HCT116 (cell line): ENCODE data around the gene GABRB3. TPM values are rescaled to one million over a fixed set of nuclear protein-coding genes. Genes with fewer than 3 reads are reported as not detected.

Experiments used
- ATAC-seq: fragments of 200-7000 bp; cut with Tn5 transposase; 2 replicates; pipeline ENCODE4 v1.9.1; 2020; ENCODE audit warnings: mild to moderate bottlenecking, moderate library complexity
- BruUV-seq: library from RNA; stranded (reverse); fragments of 400-500 nt; replicated peaks from 2 replicates; lab custom pipeline; 2021; lab: Mats Ljungman, UMichigan
- CTCF ChIA-PET: fragments of 300-600 bp; sonication (Branson Sonifier 250); formaldehyde crosslinking; loops from one replicate; lab custom pipeline; 2021; ENCODE audit warnings: antibody characterized with exemption; lab: Charles Lee
- POLR2A ChIA-PET: fragments of 300-600, 350-600 bp; sonication (Branson Sonifier 250); formaldehyde crosslinking; loops from one replicate; lab custom pipeline; 2021; ENCODE audit warnings: antibody characterized with exemption; lab: Charles Lee
- RAD21 ChIA-PET, 2 experiments: fragments of 300-600 bp; sonication (Branson Sonifier 250); formaldehyde crosslinking; loops; one replicate each; lab custom pipeline; 2023; ENCODE audit warnings: low total read pairs in 2 of 2; ENCODE audit not compliant: uncharacterized antibody in 2 of 2, unreplicated experiment in 2 of 2, low non-redundant PET in 1 of 2; lab: Charles Lee
- DNase-seq: peaks from one replicate; pipeline ENCODE4 v3.0.0-alpha.2; 2010; ENCODE audit warnings: low read depth, low spot score
- H2AFZ ChIP-seq: fragments of 200-600 bp; shearing (Covaris generic), sonication (generic); 2 replicates; pipeline ENCODE4 v1.6.1; 2017; ENCODE audit warnings: low read depth, mixed run types, mixed read lengths, antibody characterized with exemption, low read length; ENCODE audit not compliant: poor library complexity, severe bottlenecking
- H3K27ac ChIP-seq: 2 replicates; pipeline ENCODE4 v1.5.1; 2012; ENCODE audit warnings: low read depth, low read length
- H3K27me3 ChIP-seq: fragments of 200-600 bp; sonication (generic); 2 replicates; pipeline ENCODE4 v1.6.1; 2016; ENCODE audit warnings: mixed run types, low read length, mixed read lengths; ENCODE audit not compliant: insufficient read depth
- H3K36me3 ChIP-seq, 2 experiments: fragments of 200-500 bp in 1 of 2; fragments of 200-600 bp in 1 of 2; sonication (Bioruptor generic) in 1 of 2; sonication (generic) in 1 of 2; 2 replicates each; pipeline versions ENCODE4 v1.5.1 to v1.6.1; 2014 to 2016; ENCODE audit warnings: low read length in 2 of 2, inconsistent platforms in 1 of 2, mixed read lengths in 1 of 2, mixed run types in 1 of 2; ENCODE audit not compliant: insufficient read depth in 2 of 2, control insufficient read depth in 1 of 2
- H3K4me1 ChIP-seq, 2 experiments: fragments of 200-600 bp in 1 of 2; sonication (generic) in 1 of 2; 2 replicates each; pipeline versions ENCODE4 v1.5.1 to v1.6.1; 2012 to 2017; ENCODE audit warnings: low read length in 2 of 2, inconsistent platforms in 1 of 2, mild to moderate bottlenecking in 1 of 2, mixed read lengths in 1 of 2, mixed run types in 1 of 2, moderate library complexity in 1 of 2; ENCODE audit not compliant: insufficient read depth in 2 of 2, control insufficient read depth in 1 of 2
- H3K4me2 ChIP-seq: fragments of 200-600 bp; sonication (generic); 2 replicates; pipeline ENCODE4 v1.6.1; 2017; ENCODE audit warnings: mixed run types, low read length, mixed read lengths
- H3K4me3 ChIP-seq, 2 experiments: fragments of 200-600 bp in 1 of 2; sonication (generic) in 1 of 2; replicated peaks in 1 of 2; 2 replicates each; pipeline ENCODE4 v1.5.1; 2011 to 2016; ENCODE audit warnings: low read length in 2 of 2, control low read depth in 1 of 2, low read depth in 1 of 2, mild to moderate bottlenecking in 1 of 2, mixed read lengths in 1 of 2, mixed run types in 1 of 2
- H3K79me2 ChIP-seq: fragments of 200-600 bp; sonication (generic); 2 replicates; pipeline ENCODE4 v1.6.1; 2017; ENCODE audit warnings: mild to moderate bottlenecking, mixed run types, low read length, moderate library complexity, mixed read lengths; ENCODE audit not compliant: insufficient read depth
- H3K9ac ChIP-seq: fragments of 200-600 bp; sonication (generic); 2 replicates; pipeline ENCODE4 v1.6.1; 2016; ENCODE audit warnings: low read length, mixed read lengths
- H3K9me2 ChIP-seq: fragments of 200-600 bp; sonication (generic), shearing (Covaris generic); 2 replicates; pipeline ENCODE4 v1.6.1; 2017; ENCODE audit warnings: mixed run types, mild to moderate bottlenecking, moderate library complexity; ENCODE audit not compliant: insufficient read depth
- H3K9me3 ChIP-seq, 2 experiments: fragments of 200-500 bp in 1 of 2; fragments of 200-600 bp in 1 of 2; sonication (Bioruptor generic) in 1 of 2; sonication (generic) in 1 of 2; 2 replicates each; pipeline ENCODE4 v1.6.1; 2014 to 2017; ENCODE audit warnings: low read length in 2 of 2, mixed read lengths in 2 of 2, inconsistent platforms in 1 of 2, low read depth in 1 of 2, mild to moderate bottlenecking in 1 of 2, mixed run types in 1 of 2, moderate library complexity in 1 of 2; ENCODE audit not compliant: control insufficient read depth in 1 of 2, insufficient read depth in 1 of 2
- H4K20me1 ChIP-seq: fragments of 200-600 bp; sonication (generic), shearing (Covaris generic); 2 replicates; pipeline ENCODE4 v1.6.1; 2017; ENCODE audit warnings: mixed run types, mild to moderate bottlenecking, moderate library complexity; ENCODE audit not compliant: insufficient read depth
- ATF3 ChIP-seq: IDR thresholded peaks from 2 replicates; pipeline ENCODE4 v1.6.1; 2012
- CBX3 ChIP-seq: IDR thresholded peaks from 2 replicates; pipeline ENCODE4 v1.6.1; 2012; ENCODE audit warnings: low read depth
- CEBPB ChIP-seq: IDR thresholded peaks from 2 replicates; pipeline ENCODE4 v1.6.1; 2012; ENCODE audit warnings: low read depth
- EGR1 ChIP-seq: IDR thresholded peaks from 2 replicates; pipeline ENCODE4 v1.6.1; 2012; ENCODE audit warnings: low read depth
- ELF1 ChIP-seq: IDR thresholded peaks from 2 replicates; pipeline ENCODE4 v1.6.1; 2012; ENCODE audit warnings: low read depth, borderline replicate concordance
- EZH2 ChIP-seq: fragments of 200-600 bp; sonication (generic); IDR thresholded peaks from 2 replicates; pipeline ENCODE4 v1.6.1; 2017; ENCODE audit warnings: antibody characterized with exemption, mixed run types
- FOSL1 ChIP-seq: IDR thresholded peaks from 2 replicates; pipeline ENCODE4 v1.6.1; 2012; ENCODE audit warnings: low read depth
- MAX ChIP-seq: IDR thresholded peaks from 2 replicates; pipeline ENCODE4 v1.6.1; 2012
- POLR2A ChIP-seq: IDR thresholded peaks from 2 replicates; pipeline ENCODE4 v1.7.0; 2011; ENCODE audit warnings: borderline replicate concordance; ENCODE audit not compliant: insufficient read depth, insufficient read length; ENCODE audit errors: extremely low read depth
- RAD21 ChIP-seq: IDR thresholded peaks from 2 replicates; pipeline ENCODE4 v1.6.1; 2012; ENCODE audit warnings: low read depth, mild to moderate bottlenecking
- REST ChIP-seq: IDR thresholded peaks from 2 replicates; pipeline ENCODE4 v1.6.1; 2012; ENCODE audit warnings: low read depth
- SIN3A ChIP-seq: IDR thresholded peaks from 2 replicates; pipeline ENCODE4 v1.6.1; 2012; ENCODE audit warnings: low read depth
- YY1 ChIP-seq: IDR thresholded peaks from 2 replicates; pipeline ENCODE4 v1.6.1; 2011; ENCODE audit warnings: low read length, low read depth, moderate library complexity, mild to moderate bottlenecking; ENCODE audit not compliant: insufficient replicate concordance; ENCODE audit errors: extremely low read depth
- ZBTB33 ChIP-seq: IDR thresholded peaks from 2 replicates; pipeline ENCODE4 v1.6.1; 2011; ENCODE audit warnings: mild to moderate bottlenecking, low read length, moderate library complexity; ENCODE audit not compliant: insufficient replicate concordance; ENCODE audit errors: extremely low read depth
- ZFX ChIP-seq: fragments of 450-650 bp; IDR thresholded peaks from 2 replicates; pipeline ENCODE4 v1.6.1; 2017
- ZNF274 ChIP-seq: fragments of 200-500 bp; sonication (Bioruptor generic); IDR thresholded peaks from 2 replicates; pipeline ENCODE4 v1.6.1; 2014; ENCODE audit warnings: mild to moderate bottlenecking, low read depth, low read length, inconsistent platforms
- intact Hi-C: fragments of 100-400 bp; cut with micrococcal nuclease; formaldehyde crosslinking; loops from 2 replicates; pipeline ENCODE4 v1.10.0; 2022
- total RNA-seq: library from RNA; stranded (reverse); gene quantifications from one replicate; pipeline ENCODE4 v1.2.1, GENCODE V29; 2021; ENCODE audit not compliant: unreplicated experiment
- TF ChIP-seq, protein P1 (sequence below), 3 experiments: fragments of 200-600 bp in 1 of 3; sonication (generic) in 1 of 3; IDR thresholded peaks in 2 of 3; conservative IDR thresholded peaks in 1 of 3; 2 replicates each; pipeline ENCODE4 v1.5.1; 2012 to 2017; ENCODE audit warnings: low read depth in 2 of 3, low read length in 2 of 3, antibody characterized with exemption in 1 of 3, borderline replicate concordance in 1 of 3, control low read depth in 1 of 3, mild to moderate bottlenecking in 1 of 3, mixed read lengths in 1 of 3, mixed run types in 1 of 3, moderate library complexity in 1 of 3; ENCODE audit not compliant: insufficient read depth in 1 of 3

GABRB3 gene
- total RNA-seq, 1 experiment from 2014 or later, result 0.52 TPM

- TF ChIP-seq, protein P1, sequence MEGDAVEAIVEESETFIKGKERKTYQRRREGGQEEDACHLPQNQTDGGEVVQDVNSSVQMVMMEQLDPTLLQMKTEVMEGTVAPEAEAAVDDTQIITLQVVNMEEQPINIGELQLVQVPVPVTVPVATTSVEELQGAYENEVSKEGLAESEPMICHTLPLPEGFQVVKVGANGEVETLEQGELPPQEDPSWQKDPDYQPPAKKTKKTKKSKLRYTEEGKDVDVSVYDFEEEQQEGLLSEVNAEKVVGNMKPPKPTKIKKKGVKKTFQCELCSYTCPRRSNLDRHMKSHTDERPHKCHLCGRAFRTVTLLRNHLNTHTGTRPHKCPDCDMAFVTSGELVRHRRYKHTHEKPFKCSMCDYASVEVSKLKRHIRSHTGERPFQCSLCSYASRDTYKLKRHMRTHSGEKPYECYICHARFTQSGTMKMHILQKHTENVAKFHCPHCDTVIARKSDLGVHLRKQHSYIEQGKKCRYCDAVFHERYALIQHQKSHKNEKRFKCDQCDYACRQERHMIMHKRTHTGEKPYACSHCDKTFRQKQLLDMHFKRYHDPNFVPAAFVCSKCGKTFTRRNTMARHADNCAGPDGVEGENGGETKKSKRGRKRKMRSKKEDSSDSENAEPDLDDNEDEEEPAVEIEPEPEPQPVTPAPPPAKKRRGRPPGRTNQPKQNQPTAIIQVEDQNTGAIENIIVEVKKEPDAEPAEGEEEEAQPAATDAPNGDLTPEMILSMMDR (IDR thresholded peaks at IDR 0.05 in 2 of 3, conservative IDR thresholded peaks at IDR 0.05 in 1 of 3; ENCODE audit: borderline replicate concordance in 1 of 3, insufficient read depth in 1 of 3, low read depth in 2 of 3, low read length in 2 of 3), result no peak
- TF ChIP-seq YY1, result no peak
- TF ChIP-seq MAX, result no peak
- no peak for TF ChIP-seq ELF1
- TF ChIP-seq REST, result no peak
- no peak for TF ChIP-seq EZH2
These were observed 157.0 kb downstream of the GABRB3 start (continued) for GRCh38 chr15:26615927-26616302.

GRCh38 chr15:26615188-26615926 lies 157.5 kb downstream of the GABRB3 start:
- ChIA-PET POLR2A (no interaction called here), RAD21 (no interaction called here), CTCF (no interaction called here)
- ATAC-seq (no peak), DNase-seq (no peak)
- Histone ChIP-seq H3K9me3 (peaks cover 13 to 31% of the 10 kb centered on the region in 2 experiments; a peak in 3 of 4 replicates), H3K9ac (no peak overlapping the region), H3K27ac (no peak overlapping the region), H2AFZ (no peak overlapping the region), H3K9me2 (no peaks in the 10 kb centered on the region), H3K4me1 (no peaks in the 10 kb centered on the region), H4K20me1 (no peaks in the 10 kb centered on the region), H3K36me3 (no peaks in the 10 kb centered on the region), H3K79me2 (no peaks in the 10 kb centered on the region), H3K4me2 (no peak overlapping the region), H3K4me3 (no peak overlapping the region), H3K27me3 (no peaks in the 10 kb centered on the region)
- no TSS peak for BruUV-seq
- TF ChIP-seq POLR2A (no peak), EGR1 (no peak), ATF3 (no peak), ELF1 (no peak), YY1 (no peak), FOSL1 (no peak), ZBTB33 (no peak), CBX3 (no peak), CEBPB (no peak), ZNF274 (no peak), ZFX (no peak), RAD21 (no peak), SIN3A (no peak)
- intact Hi-C loops, result no loop called here
